HepG2 (cell line): ENCODE results near the gene COPS7A. TPM values are rescaled to one million over a fixed set of nuclear protein-coding genes. Genes with fewer than 3 reads are reported as not detected.

Experiments used
- ATAC-seq: fragments of 200-7000 bp; cut with Tn5 transposase; 3 replicates; pipeline ENCODE4 v1.9.1; 2020; ENCODE audit warnings: mild to moderate bottlenecking, moderate library complexity
- BruUV-seq: library from RNA; stranded (reverse); fragments of 400-500 nt; replicated peaks from 2 replicates; lab custom pipeline; 2021; lab: Mats Ljungman, UMichigan
- CTCF ChIA-PET: fragments of 300-600 bp; formaldehyde crosslinking; extraction: SDS; loops from one replicate; lab custom pipeline; 2021; ENCODE audit warnings: low total read pairs, inconsistent platforms, low intra/inter-chr PET ratio; lab: Yijun Ruan, JAX
- POLR2A ChIA-PET: fragments of 350-600 bp; sonication (Branson Sonifier 250); formaldehyde crosslinking; loops from one replicate; lab custom pipeline; 2020; ENCODE audit warnings: antibody characterized with exemption, inconsistent platforms; lab: Yijun Ruan, JAX
- DNase-seq: peaks from one replicate; pipeline ENCODE4 v3.0.0-alpha.2; 2015; ENCODE audit warnings: low spot score
- FAIRE-seq: peaks from 3 replicates; lab custom pipeline; 2011; peaks lifted over from hg19 to GRCh38; lab: Jason Lieb, UNC
- H2AFZ ChIP-seq: one replicate; pipeline ENCODE4 v1.6.1; 2011; ENCODE audit warnings: low read length, inconsistent platforms
- H3K27ac ChIP-seq: fragments of 300-600 bp; 3 replicates; pipeline ENCODE4 v1.8.0; 2011; ENCODE audit warnings: mixed run types, mild to moderate bottlenecking, mixed read lengths, low read length, inconsistent platforms; ENCODE audit not compliant: insufficient read depth; ENCODE audit errors: extremely low read length
- H3K27me3 ChIP-seq, 2 experiments: fragments of 200-600 bp in 1 of 2; 2 replicates in 1 of 2; 3 replicates in 1 of 2; pipeline versions ENCODE4 v1.6.0 to v1.8.0; 2011; ENCODE audit warnings: low read length in 2 of 2, mild to moderate bottlenecking in 2 of 2, moderate library complexity in 2 of 2, inconsistent platforms in 1 of 2; ENCODE audit not compliant: insufficient read depth in 2 of 2, control insufficient read depth in 1 of 2
- H3K36me3 ChIP-seq, 2 experiments: fragments of 200-600 bp in 1 of 2; replicated peaks in 1 of 2; 2 replicates in 1 of 2; 3 replicates in 1 of 2; pipeline versions ENCODE4 v1.5.1 to v1.8.0; 2011; ENCODE audit warnings: low read length in 2 of 2, inconsistent platforms in 1 of 2; ENCODE audit not compliant: insufficient read depth in 2 of 2, control insufficient read depth in 1 of 2
- H3K4me1 ChIP-seq: 2 replicates; pipeline ENCODE4 v1.5.1; 2012; ENCODE audit warnings: low read length, inconsistent platforms; ENCODE audit not compliant: insufficient read depth
- H3K4me2 ChIP-seq: 2 replicates; pipeline ENCODE4 v1.6.0; 2011; ENCODE audit warnings: low read depth, low read length, inconsistent platforms
- H3K4me3 ChIP-seq, 3 experiments: fragments of 200-600 bp in 1 of 3; sonication (generic), shearing (Covaris generic) in 1 of 3; replicated peaks in 1 of 3; 2 replicates each; pipeline ENCODE4 v1.5.1; 2011 to 2016; ENCODE audit warnings: low read length in 3 of 3, inconsistent platforms in 2 of 3, low read depth in 2 of 3, mild to moderate bottlenecking in 2 of 3, control low read depth in 1 of 3, mixed read lengths in 1 of 3; ENCODE audit not compliant: insufficient read depth in 1 of 3
- H3K79me2 ChIP-seq: one replicate; pipeline ENCODE4 v1.6.1; 2011; ENCODE audit warnings: low read length, inconsistent platforms; ENCODE audit not compliant: insufficient read depth
- H3K9ac ChIP-seq: 2 replicates; pipeline ENCODE4 v1.6.0; 2011; ENCODE audit warnings: mild to moderate bottlenecking, low read depth, low read length, inconsistent platforms; ENCODE audit not compliant: insufficient read depth
- H3K9me3 ChIP-seq: 2 replicates; pipeline ENCODE4 v1.5.1; 2012; ENCODE audit warnings: mild to moderate bottlenecking, low read length
- H4K20me1 ChIP-seq: 2 replicates; pipeline ENCODE4 v1.6.0; 2011; ENCODE audit warnings: inconsistent platforms, mild to moderate bottlenecking, low read length, moderate library complexity; ENCODE audit not compliant: insufficient read depth
- AGO1 ChIP-seq: fragments of 200-400 bp; formaldehyde crosslinking; IDR thresholded peaks from 2 replicates; pipeline ENCODE4 v1.6.1; 2017; ENCODE audit warnings: mild to moderate bottlenecking, low read depth, low read length, moderate library complexity; ENCODE audit not compliant: poor library complexity, severe bottlenecking
- CBX2 ChIP-seq, 2 experiments: fragments of 200-600 bp in 1 of 2; sonication (generic); formaldehyde crosslinking in 1 of 2; IDR thresholded peaks; 2 replicates each; pipeline versions ENCODE4 v1.7.0 to v1.8.1; 2018 to 2022; ENCODE audit warnings: low read depth in 2 of 2, low read length in 1 of 2, mild to moderate bottlenecking in 1 of 2, missing genetic modification reagents in 1 of 2
- ETV6 ChIP-seq: sonication (generic); formaldehyde crosslinking; conservative IDR thresholded peaks from 2 replicates; pipeline ENCODE4 v1.4.0; 2020; ENCODE audit warnings: missing genetic modification reagents
- FOSL2 ChIP-seq: sonication (generic); formaldehyde crosslinking; IDR thresholded peaks from 2 replicates; pipeline ENCODE4 v1.4.0; 2020; ENCODE audit warnings: missing genetic modification reagents
- HOXA7 ChIP-seq: sonication (generic); formaldehyde crosslinking; IDR thresholded peaks from 2 replicates; pipeline ENCODE4 v1.8.1; 2022; ENCODE audit warnings: mild to moderate bottlenecking, missing genetic modification reagents, moderate library complexity
- KDM3A ChIP-seq: IDR thresholded peaks from 2 replicates; pipeline ENCODE4 v1.6.1; 2018; ENCODE audit warnings: low read depth, missing compliant biosample characterization
- POLR2G ChIP-seq: fragments of 200-400 bp; formaldehyde crosslinking; IDR thresholded peaks from 2 replicates; pipeline ENCODE4 v1.6.1; 2018; ENCODE audit warnings: mild to moderate bottlenecking, low read depth, low read length, moderate library complexity
- PRPF4 ChIP-seq: fragments of 200-400 bp; formaldehyde crosslinking; IDR thresholded peaks from 2 replicates; pipeline ENCODE4 v1.6.1; 2016; ENCODE audit warnings: low read length, low read depth; ENCODE audit not compliant: poor library complexity, severe bottlenecking
- SALL1 ChIP-seq: sonication (generic); formaldehyde crosslinking; IDR thresholded peaks from 2 replicates; pipeline ENCODE4 v1.8.0; 2022; ENCODE audit warnings: mild to moderate bottlenecking, missing genetic modification reagents
- SNAPC2 ChIP-seq: sonication (generic); formaldehyde crosslinking; IDR thresholded peaks from 2 replicates; pipeline ENCODE4 v1.8.1; 2022; ENCODE audit warnings: mild to moderate bottlenecking, missing genetic modification reagents
- STAG1 ChIP-seq: sonication (generic); formaldehyde crosslinking; IDR thresholded peaks from 2 replicates; pipeline ENCODE4 v1.4.0; 2020; ENCODE audit warnings: missing genetic modification reagents
- ZBTB20 ChIP-seq: sonication (generic); formaldehyde crosslinking; IDR thresholded peaks from 2 replicates; pipeline ENCODE4 v1.8.1; 2023; ENCODE audit warnings: missing genetic modification reagents, low read depth, mild to moderate bottlenecking, borderline replicate concordance
- ZMYM3 ChIP-seq: sonication (generic); formaldehyde crosslinking; IDR thresholded peaks from 2 replicates; pipeline ENCODE4 v1.5.1; 2020; ENCODE audit warnings: mild to moderate bottlenecking, missing genetic modification reagents
- WGBS: methylation state at CpG from one replicate; pipeline ENCODE4 v1.1.6; 2017; ENCODE audit warnings: low lambda C conversion rate; 5-methylcytosine and 5-hydroxymethylcytosine counted together
- in situ Hi-C: cut with HindIII; loops from 2 replicates; pipeline ENCODE4 v1.10.0; 2017; ENCODE audit warnings: low pct_unique_long_range_greater_than_20kb; ENCODE audit not compliant: extremely low pct_ligation_motif_present
- intact Hi-C: fragments of 100-400 bp; cut with micrococcal nuclease; formaldehyde crosslinking; loops from one replicate; pipeline ENCODE4 v1.10.0; 2022; ENCODE audit not compliant: unreplicated experiment
- polyA plus RNA-seq, 8 experiments: library from polyadenylated mRNA; depleted of rRNA in 3 of 8; stranded (reverse) in 7 of 8; unstranded in 1 of 8; fragments of >200 nt; fragmentation: Illumina TruSeq in 4 of 8; extraction: Trizol in 4 of 8; gene quantifications; 2 replicates each; pipeline versions ENCODE4 v1.2.1 to v1.2.3, GENCODE V29; 2011 to 2016; ENCODE audit warnings: low read depth in 4 of 8, missing spikeins in 1 of 8, mixed read lengths in 1 of 8; ENCODE audit not compliant: insufficient read depth in 1 of 8
- total RNA-seq, 5 experiments: library from RNA; depleted of rRNA; stranded (reverse); fragments of >200 nt; fragmentation: Illumina TruSeq; extraction: Trizol; gene quantifications; 2 replicates each; pipeline ENCODE4 v1.2.3, GENCODE V29; 2016; ENCODE audit warnings: low read depth in 1 of 5
- TF ChIP-seq, protein P1 (sequence below): IDR thresholded peaks from 2 replicates; pipeline ENCODE4 v1.6.1; 2012; ENCODE audit warnings: inconsistent platforms
- TF ChIP-seq, protein P2 (sequence below): sonication (generic); formaldehyde crosslinking; conservative IDR thresholded peaks from 2 replicates; pipeline ENCODE4 v1.8.1; 2023; ENCODE audit warnings: missing genetic modification reagents
- TF ChIP-seq, protein P3 (sequence below): sonication (generic); formaldehyde crosslinking; IDR thresholded peaks from 2 replicates; pipeline ENCODE4 v1.8.0; 2022; ENCODE audit warnings: mild to moderate bottlenecking, missing genetic modification reagents, moderate library complexity
- TF ChIP-seq, protein P4 (sequence below): sonication (generic); formaldehyde crosslinking; IDR thresholded peaks from 2 replicates; pipeline ENCODE4 v1.5.1; 2020; ENCODE audit warnings: mild to moderate bottlenecking, missing genetic modification reagents, borderline replicate concordance
- TF ChIP-seq, protein P5 (sequence below): sonication (generic); formaldehyde crosslinking; IDR thresholded peaks from 2 replicates; pipeline ENCODE4 v1.8.0; 2022; ENCODE audit warnings: missing genetic modification reagents, low read depth, mild to moderate bottlenecking, borderline replicate concordance
- TF ChIP-seq, protein P6 (sequence below): sonication (generic); IDR thresholded peaks from 2 replicates; pipeline ENCODE4 v1.6.1; 2016; ENCODE audit warnings: low read depth, borderline replicate concordance

COPS7A gene
- total and polyA plus RNA-seq, 2 of the 13 experiments (the other 11 are each of a cell fraction or from before 2014, with no cell fraction given): 40.0 to 73.6 TPM

DNA sequence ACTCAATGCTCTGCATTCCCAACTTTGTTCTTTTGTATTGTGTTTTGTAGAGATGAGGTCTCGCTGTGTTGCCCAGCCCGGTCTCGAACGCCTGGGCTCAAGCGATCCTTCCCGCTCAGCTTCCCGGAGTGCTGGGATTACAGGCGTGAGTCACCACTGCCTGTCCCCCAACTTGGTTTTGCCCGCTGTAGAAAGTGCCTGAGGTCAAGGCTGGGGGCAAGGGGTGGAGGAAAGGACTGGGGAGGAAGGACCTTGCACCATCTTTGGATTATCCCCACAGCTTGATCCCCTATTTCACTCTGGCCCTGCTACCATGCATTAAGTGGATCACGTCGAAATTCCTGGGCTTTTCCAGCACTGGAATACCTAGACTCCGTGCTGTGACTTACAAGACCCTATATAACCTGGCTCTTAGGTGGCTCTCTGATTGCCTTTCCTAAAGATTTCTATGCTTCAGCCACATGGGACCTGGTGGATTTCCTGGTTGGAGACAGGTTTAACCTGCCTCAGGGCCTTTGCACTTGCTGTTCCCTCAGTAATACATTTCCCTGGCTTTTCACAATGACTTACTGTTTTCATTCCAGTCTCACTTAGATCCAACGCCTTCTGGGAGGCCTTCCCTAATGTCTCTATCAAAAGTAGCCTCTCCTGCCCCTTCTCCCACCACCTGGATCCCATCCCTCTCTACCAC lies 22.6 kb upstream of the COPS7A start:
- intact Hi-C loops (no loop called here), in situ Hi-C loops (no loop called here)
- ChIA-PET CTCF (no interaction called here), POLR2A (no interaction called here)
- Histone ChIP-seq H3K9me3 (no peaks in the 10 kb centered on the region), H4K20me1 (no peaks in the 10 kb centered on the region), H3K4me2 (peak overlapping the region; percentile 94), H3K27ac (no peak overlapping the region), H3K36me3 (no peaks in the 10 kb centered on the region), H3K27me3 (peaks cover 6 to 58% of the 10 kb centered on the region in 2 experiments), H3K4me1 (peaks cover 27% of the 10 kb centered on the region), H3K9ac (peak overlapping the region; percentile 40), H3K79me2 (no peaks in the 10 kb centered on the region), H3K4me3 (peak overlapping the region in 2 of 3 experiments; percentile 6 to 74; a peak in 1 of 6 replicates), H2AFZ (no peak overlapping the region)
- ATAC-seq (no peak), FAIRE-seq (no peak), DNase-seq (no peak)
- no TSS peak for BruUV-seq
- WGBS: 13% methylated on average over 12 of the region's 13 CpGs
- TF ChIP-seq ZBTB20 (CRISPR knock-in tag) (no peak), STAG1 (CRISPR knock-in tag) (no peak), POLR2G (no peak), PRPF4 (no peak), AGO1 (no peak), KDM3A (CRISPR knock-in tag) (no peak), CBX2 (IDR thresholded peaks at IDR 0.05; ENCODE audit: low read depth, low read length) (no peak), CBX2 (CRISPR knock-in tag; IDR thresholded peaks at IDR 0.05; ENCODE audit: low read depth) (no peak), ZMYM3 (CRISPR knock-in tag) (peak; percentile 54; the same call in 1 of the 2 replicates), SNAPC2 (CRISPR knock-in tag) (no peak), ETV6 (CRISPR knock-in tag) (no peak), FOSL2 (CRISPR knock-in tag) (peak; percentile 72), SALL1 (0 out of 2 replicates have a peak, but pooled peaks have one; percentile 3), HOXA7 (CRISPR knock-in tag) (no peak)
- TF ChIP-seq, protein P1, sequence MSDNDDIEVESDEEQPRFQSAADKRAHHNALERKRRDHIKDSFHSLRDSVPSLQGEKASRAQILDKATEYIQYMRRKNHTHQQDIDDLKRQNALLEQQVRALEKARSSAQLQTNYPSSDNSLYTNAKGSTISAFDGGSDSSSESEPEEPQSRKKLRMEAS: 0 out of 2 replicates have a peak, but pooled peaks have one; percentile 17
- TF ChIP-seq, protein P2, sequence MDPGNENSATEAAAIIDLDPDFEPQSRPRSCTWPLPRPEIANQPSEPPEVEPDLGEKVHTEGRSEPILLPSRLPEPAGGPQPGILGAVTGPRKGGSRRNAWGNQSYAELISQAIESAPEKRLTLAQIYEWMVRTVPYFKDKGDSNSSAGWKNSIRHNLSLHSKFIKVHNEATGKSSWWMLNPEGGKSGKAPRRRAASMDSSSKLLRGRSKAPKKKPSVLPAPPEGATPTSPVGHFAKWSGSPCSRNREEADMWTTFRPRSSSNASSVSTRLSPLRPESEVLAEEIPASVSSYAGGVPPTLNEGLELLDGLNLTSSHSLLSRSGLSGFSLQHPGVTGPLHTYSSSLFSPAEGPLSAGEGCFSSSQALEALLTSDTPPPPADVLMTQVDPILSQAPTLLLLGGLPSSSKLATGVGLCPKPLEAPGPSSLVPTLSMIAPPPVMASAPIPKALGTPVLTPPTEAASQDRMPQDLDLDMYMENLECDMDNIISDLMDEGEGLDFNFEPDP (CRISPR knock-in tag): 0 out of 2 replicates have a peak, but pooled peaks have one; percentile 30
- TF ChIP-seq, protein P3, sequence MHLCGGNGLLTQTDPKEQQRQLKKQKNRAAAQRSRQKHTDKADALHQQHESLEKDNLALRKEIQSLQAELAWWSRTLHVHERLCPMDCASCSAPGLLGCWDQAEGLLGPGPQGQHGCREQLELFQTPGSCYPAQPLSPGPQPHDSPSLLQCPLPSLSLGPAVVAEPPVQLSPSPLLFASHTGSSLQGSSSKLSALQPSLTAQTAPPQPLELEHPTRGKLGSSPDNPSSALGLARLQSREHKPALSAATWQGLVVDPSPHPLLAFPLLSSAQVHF: no peak
- TF ChIP-seq, protein P4, sequence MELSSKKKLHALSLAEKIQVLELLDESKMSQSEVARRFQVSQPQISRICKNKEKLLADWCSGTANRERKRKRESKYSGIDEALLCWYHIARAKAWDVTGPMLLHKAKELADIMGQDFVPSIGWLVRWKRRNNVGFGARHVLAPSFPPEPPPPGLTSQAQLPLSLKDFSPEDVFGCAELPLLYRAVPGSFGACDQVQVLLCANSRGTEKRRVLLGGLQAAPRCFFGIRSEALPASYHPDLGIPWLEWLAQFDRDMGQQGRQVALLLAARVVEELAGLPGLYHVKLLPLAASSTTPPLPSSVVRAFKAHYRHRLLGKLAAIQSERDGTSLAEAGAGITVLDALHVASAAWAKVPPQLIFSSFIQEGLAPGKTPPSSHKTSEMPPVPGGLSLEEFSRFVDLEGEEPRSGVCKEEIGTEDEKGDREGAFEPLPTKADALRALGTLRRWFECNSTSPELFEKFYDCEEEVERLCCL: no peak
- TF ChIP-seq, protein P5, sequence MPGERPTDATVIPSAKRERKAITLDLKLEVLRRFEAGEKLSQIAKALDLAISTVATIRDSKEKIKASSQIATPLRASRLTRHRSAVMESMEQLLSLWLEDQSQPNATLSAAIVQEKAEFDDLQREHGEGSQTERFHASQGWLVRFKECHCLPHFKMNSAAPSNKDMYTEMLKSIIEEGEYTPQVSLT (CRISPR knock-in tag): no peak
- TF ChIP-seq, protein P6, sequence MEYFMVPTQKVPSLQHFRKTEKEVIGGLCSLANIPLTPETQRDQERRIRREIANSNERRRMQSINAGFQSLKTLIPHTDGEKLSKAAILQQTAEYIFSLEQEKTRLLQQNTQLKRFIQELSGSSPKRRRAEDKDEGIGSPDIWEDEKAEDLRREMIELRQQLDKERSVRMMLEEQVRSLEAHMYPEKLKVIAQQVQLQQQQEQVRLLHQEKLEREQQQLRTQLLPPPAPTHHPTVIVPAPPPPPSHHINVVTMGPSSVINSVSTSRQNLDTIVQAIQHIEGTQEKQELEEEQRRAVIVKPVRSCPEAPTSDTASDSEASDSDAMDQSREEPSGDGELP: no peak
